Measurements from ENCODE around the gene TTLL11.
"Not testable (repeated sequence)": the region's sequence is repeated elsewhere in the genome, so short reads cannot be mapped to it uniquely, and the experiment has no call there.

Gene TTLL11

DNA sequence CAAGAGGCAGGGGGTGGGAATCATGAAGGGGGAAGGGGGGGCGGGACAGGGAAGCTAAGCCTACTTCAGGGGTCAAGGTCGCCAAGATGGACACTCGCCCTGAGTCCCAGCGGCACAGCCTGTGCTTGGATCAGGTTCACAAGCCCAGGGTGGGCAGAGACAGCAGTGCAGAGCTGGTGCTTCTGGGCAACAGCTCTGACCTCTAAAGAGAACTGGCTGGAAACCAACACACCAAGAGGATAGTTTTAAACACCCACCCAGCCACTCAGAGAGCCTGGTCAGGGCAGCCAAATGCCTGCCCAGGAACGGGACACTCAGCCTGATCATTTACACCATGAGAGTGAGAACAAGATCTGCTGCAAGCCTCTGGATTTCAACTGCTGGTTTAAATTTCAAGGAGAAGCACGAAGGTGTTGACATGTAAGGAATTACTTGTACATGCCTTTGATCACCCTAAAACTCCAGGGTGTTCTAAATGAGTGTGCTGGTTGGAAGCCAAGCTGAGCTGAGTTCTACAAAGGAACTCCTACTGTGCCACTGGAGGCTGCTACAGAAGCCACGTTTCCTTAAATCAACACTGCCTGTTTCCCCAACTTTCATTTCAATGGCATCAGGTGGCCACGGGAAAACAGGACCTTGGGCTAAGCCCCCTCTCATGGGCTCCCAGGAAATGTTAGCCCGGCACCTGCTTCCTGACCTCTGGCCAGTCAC is 91.5 kb downstream of the TTLL11 start:
- TF ChIP-seq MYC (IDR thresholded peaks at IDR 0.05; ENCODE audit: low read depth, low read length) (no peak), POLR2A (IDR thresholded peaks at IDR 0.05; ENCODE audit: extremely low read depth, insufficient read length) (no peak)
- TF ChIP-seq, protein P1, sequence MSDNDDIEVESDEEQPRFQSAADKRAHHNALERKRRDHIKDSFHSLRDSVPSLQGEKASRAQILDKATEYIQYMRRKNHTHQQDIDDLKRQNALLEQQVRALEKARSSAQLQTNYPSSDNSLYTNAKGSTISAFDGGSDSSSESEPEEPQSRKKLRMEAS (IDR thresholded peaks at IDR 0.05; ENCODE audit: low read depth, low read length): no peak
- TF ChIP-seq, protein P2, sequence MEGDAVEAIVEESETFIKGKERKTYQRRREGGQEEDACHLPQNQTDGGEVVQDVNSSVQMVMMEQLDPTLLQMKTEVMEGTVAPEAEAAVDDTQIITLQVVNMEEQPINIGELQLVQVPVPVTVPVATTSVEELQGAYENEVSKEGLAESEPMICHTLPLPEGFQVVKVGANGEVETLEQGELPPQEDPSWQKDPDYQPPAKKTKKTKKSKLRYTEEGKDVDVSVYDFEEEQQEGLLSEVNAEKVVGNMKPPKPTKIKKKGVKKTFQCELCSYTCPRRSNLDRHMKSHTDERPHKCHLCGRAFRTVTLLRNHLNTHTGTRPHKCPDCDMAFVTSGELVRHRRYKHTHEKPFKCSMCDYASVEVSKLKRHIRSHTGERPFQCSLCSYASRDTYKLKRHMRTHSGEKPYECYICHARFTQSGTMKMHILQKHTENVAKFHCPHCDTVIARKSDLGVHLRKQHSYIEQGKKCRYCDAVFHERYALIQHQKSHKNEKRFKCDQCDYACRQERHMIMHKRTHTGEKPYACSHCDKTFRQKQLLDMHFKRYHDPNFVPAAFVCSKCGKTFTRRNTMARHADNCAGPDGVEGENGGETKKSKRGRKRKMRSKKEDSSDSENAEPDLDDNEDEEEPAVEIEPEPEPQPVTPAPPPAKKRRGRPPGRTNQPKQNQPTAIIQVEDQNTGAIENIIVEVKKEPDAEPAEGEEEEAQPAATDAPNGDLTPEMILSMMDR (IDR thresholded peaks at IDR 0.05; ENCODE audit: low read depth, low read length): no peak
- DNase-seq (ENCODE audit: low read depth): no peak
- no peak overlapping the region for H3K4me3 ChIP-seq (ENCODE audit: low read depth, low read length)

DNA sequence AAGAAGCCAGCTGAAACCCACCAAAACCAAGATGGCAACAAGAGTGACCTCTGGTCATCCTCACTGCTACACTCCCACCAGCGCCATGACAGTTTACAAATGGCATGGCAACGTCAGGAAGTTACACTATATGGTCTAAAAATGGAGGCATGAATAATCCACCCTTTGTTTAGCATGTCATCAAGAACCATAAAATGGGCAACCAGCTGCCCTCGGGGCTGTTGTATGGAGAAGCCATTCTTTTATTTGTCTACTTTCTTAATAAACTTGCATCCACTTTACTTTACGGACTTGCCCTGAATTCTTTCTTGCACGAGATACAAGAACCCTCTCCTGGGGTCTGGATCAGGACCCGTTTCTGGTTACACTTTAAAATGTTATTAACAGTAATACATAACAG is 92.6 kb downstream of the TTLL11 start:
- DNase-seq (ENCODE audit: low read depth); H3K4me3 ChIP-seq (ENCODE audit: low read depth, low read length): not testable (repeated sequence)

DNA sequence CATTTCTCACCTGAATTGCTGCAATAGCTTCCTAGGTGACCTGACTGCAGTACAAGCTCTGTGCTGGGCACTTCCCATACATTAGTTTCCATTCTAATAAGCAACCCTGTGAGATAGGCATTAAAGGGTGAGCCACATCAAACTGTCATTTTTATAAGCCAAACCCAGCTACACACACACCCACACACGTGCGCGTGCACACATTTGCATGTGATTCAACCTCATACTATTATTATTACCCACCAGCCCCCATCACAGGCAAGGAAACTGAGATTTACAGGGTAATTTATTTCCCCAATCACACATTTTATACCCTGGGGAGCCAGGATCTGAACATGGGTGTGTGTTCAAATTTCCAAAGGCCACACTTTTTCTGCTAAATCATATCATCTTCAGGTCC is 93.6 kb downstream of the TTLL11 start:
- TF ChIP-seq, protein P1 (IDR thresholded peaks at IDR 0.05; ENCODE audit: low read depth, low read length): no peak
- TF ChIP-seq POLR2A (IDR thresholded peaks at IDR 0.05; ENCODE audit: extremely low read depth, insufficient read length) (no peak), MYC (IDR thresholded peaks at IDR 0.05; ENCODE audit: low read depth, low read length) (no peak)
- TF ChIP-seq, protein P2 (IDR thresholded peaks at IDR 0.05; ENCODE audit: low read depth, low read length): no peak
- H3K4me3 ChIP-seq (ENCODE audit: low read depth, low read length): no peak overlapping the region
- DNase-seq (ENCODE audit: low read depth): no peak

DNA sequence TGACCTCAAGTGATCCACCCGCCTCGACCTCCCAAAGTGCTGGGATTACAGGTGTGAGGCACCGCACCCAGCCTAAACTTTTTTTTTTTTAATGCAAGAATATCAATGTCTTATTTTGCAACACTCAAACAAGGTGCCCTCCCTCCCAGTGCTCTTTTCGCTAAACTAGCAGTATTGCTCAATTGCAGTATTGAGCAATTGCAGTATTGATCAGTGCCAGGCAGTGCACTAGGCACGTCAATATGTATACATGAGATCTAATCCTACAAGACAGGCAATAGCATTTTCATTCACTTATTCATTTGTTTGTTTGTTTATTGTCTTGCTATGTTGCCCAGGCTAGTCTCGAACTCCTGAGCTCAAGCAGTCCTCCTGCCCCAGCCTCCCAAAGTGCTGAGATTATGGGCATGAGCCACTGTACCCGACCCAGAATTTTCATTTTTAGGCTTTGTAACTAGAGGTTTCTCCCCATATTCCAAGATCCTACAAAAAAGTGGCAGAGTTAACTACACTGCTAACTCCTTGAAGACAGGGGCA is 94.5 kb downstream of the TTLL11 start:
- no peak overlapping the region for H3K4me3 ChIP-seq (ENCODE audit: low read depth, low read length)
- TF ChIP-seq, protein P2 (IDR thresholded peaks at IDR 0.05; ENCODE audit: low read depth, low read length): no peak
- TF ChIP-seq, protein P1 (IDR thresholded peaks at IDR 0.05; ENCODE audit: low read depth, low read length): no peak
- TF ChIP-seq MYC (IDR thresholded peaks at IDR 0.05; ENCODE audit: low read depth, low read length) (no peak), POLR2A (IDR thresholded peaks at IDR 0.05; ENCODE audit: extremely low read depth, insufficient read length) (no peak)

DNA sequence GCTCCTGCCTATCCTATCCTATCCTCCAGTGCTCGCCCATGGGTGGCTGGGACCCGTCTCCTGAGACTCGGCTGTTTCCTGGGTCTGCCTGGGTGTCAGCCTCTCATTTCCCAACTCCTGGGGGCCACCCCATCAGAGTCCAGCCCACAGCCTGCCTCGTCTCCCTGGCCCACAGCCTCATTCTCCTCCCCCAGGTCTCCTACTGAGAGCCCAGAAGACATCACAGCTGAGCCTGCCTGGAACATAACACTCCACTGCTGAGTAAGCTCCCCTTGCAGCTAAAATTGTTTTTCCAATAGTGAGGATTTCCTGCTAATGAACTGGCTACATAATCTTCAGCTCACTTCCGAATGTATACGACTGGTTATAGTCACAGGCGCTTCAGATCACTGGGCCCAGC is 95.3 kb downstream of the TTLL11 start:
- peak; percentile 22 for DNase-seq (ENCODE audit: low read depth)
- TF ChIP-seq MYC (IDR thresholded peaks at IDR 0.05; ENCODE audit: low read depth, low read length) (no peak), POLR2A (IDR thresholded peaks at IDR 0.05; ENCODE audit: extremely low read depth, insufficient read length) (no peak)
- TF ChIP-seq, protein P2 (IDR thresholded peaks at IDR 0.05; ENCODE audit: low read depth, low read length): no peak
- TF ChIP-seq, protein P1 (IDR thresholded peaks at IDR 0.05; ENCODE audit: low read depth, low read length): no peak
- no peak overlapping the region for H3K4me3 ChIP-seq (ENCODE audit: low read depth, low read length)

More for the DNA sequence above, 94.5 kb downstream of the TTLL11 start:
- DNase-seq (ENCODE audit: low read depth): peak; percentile 28

DNA sequence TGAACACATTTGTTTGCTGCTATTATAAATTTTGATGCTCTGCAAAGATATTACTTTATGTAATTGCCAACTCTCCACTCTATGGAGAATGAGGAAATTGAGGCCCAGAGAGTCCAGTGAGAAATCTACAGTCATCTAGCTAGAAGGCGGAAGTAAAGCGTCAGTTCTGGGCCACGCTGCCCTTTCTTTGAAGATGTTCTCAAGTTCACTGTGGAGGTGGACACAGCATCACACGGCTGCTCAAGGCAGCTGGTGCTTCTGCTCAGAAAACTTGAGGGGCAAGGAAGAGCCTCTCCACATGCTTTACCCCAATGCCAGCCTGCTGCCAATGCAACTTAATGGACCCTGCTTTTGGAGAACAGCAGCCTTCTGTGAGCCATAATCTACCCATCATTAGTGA is 96.3 kb downstream of the TTLL11 start:
- H3K4me3 ChIP-seq (ENCODE audit: low read depth, low read length): no peak overlapping the region
- no peak for TF ChIP-seq POLR2A (IDR thresholded peaks at IDR 0.05; ENCODE audit: extremely low read depth, insufficient read length)
- TF ChIP-seq, protein P2 (IDR thresholded peaks at IDR 0.05; ENCODE audit: low read depth, low read length): no peak
- TF ChIP-seq MYC (IDR thresholded peaks at IDR 0.05; ENCODE audit: low read depth, low read length): no peak
- TF ChIP-seq, protein P1 (IDR thresholded peaks at IDR 0.05; ENCODE audit: low read depth, low read length): no peak
- DNase-seq (ENCODE audit: low read depth): no peak
